H1 (cell line): ENCODE data around the gene EML4. TPM values are rescaled to one million over a fixed set of nuclear protein-coding genes. Genes with fewer than 3 reads are reported as not detected.

Source experiments
- CTCF ChIA-PET: fragments of 300-600 bp; sonication (Branson Sonifier 250); formaldehyde crosslinking; loops from one replicate; lab custom pipeline; 2021; ENCODE audit not compliant: partially characterized antibody; lab: Charles Lee
- POLR2A ChIA-PET: fragments of 300-600 bp; sonication (Branson Sonifier 250); formaldehyde crosslinking; loops from one replicate; lab custom pipeline; 2021; ENCODE audit warnings: inconsistent platforms; ENCODE audit not compliant: partially characterized antibody; lab: Charles Lee
- DNase-seq, 2 experiments: peaks; one replicate each; pipeline versions ENCODE4 v3.0.0 to v3.0.0-alpha.2; 2010 to 2022; ENCODE audit warnings: low spot score in 2 of 2, low read depth in 1 of 2, mixed read lengths in 1 of 2
- FAIRE-seq: peaks from 2 replicates; lab custom pipeline; 2011; peaks lifted over from hg19 to GRCh38; lab: Jason Lieb, UNC
- H2AFZ ChIP-seq: 2 replicates; pipeline ENCODE4 v1.8.1; 2012; ENCODE audit warnings: low read length, inconsistent platforms
- H2AK5ac ChIP-seq: 2 replicates; pipeline ENCODE4 v1.6.1; 2013; ENCODE audit warnings: low read depth, low read length
- H2BK120ac ChIP-seq: replicated peaks from 2 replicates; pipeline ENCODE3; 2013; ENCODE audit warnings: low read depth, low read length, inconsistent platforms
- H2BK12ac ChIP-seq: 2 replicates; pipeline ENCODE4 v1.6.1; 2013; ENCODE audit warnings: low read depth, low read length
- H2BK15ac ChIP-seq: 2 replicates; pipeline ENCODE4 v1.6.1; 2013; ENCODE audit warnings: low read length
- H2BK20ac ChIP-seq: 2 replicates; pipeline ENCODE4 v1.6.1; 2013; ENCODE audit warnings: low read length
- H2BK5ac ChIP-seq: 2 replicates; pipeline ENCODE4 v1.6.1; 2013; ENCODE audit warnings: low read depth, low read length
- H3K14ac ChIP-seq: 2 replicates; pipeline ENCODE4 v1.6.1; 2013; ENCODE audit warnings: inconsistent platforms; ENCODE audit not compliant: insufficient read length
- H3K18ac ChIP-seq: 2 replicates; pipeline ENCODE4 v1.6.1; 2013; ENCODE audit warnings: low read length; ENCODE audit errors: extremely low read depth
- H3K23ac ChIP-seq: 2 replicates; pipeline ENCODE4 v1.6.1; 2013; ENCODE audit warnings: inconsistent platforms; ENCODE audit not compliant: insufficient read length
- H3K23me2 ChIP-seq: 2 replicates; pipeline ENCODE4 v1.6.1; 2013; ENCODE audit warnings: low read depth, low read length
- H3K27ac ChIP-seq: 2 replicates; pipeline ENCODE4 v1.6.1; 2011; ENCODE audit warnings: low read depth, low read length, inconsistent platforms
- H3K27me3 ChIP-seq, 4 experiments: replicated peaks in 1 of 4; 1 replicate in 1 of 4; 2 replicates in 3 of 4; pipeline versions ENCODE4 v1.6.1 to v1.8.1; 2011 to 2013; ENCODE audit warnings: low read length in 3 of 4, mild to moderate bottlenecking in 3 of 4, inconsistent platforms in 2 of 4, mixed read lengths in 2 of 4, moderate library complexity in 1 of 4; ENCODE audit not compliant: control insufficient read depth in 3 of 4, insufficient read depth in 3 of 4; ENCODE audit errors: extremely low read depth in 1 of 4
- H3K36me3 ChIP-seq, 4 experiments: 2 replicates each; pipeline versions ENCODE4 v1.6.1 to v1.8.1; 2011 to 2013; ENCODE audit warnings: mild to moderate bottlenecking in 4 of 4, low read length in 3 of 4, moderate library complexity in 2 of 4, control low read depth in 1 of 4, inconsistent platforms in 1 of 4; ENCODE audit not compliant: insufficient read depth in 4 of 4, control insufficient read depth in 2 of 4
- H3K4ac ChIP-seq: replicated peaks from 2 replicates; pipeline ENCODE3; 2013; ENCODE audit warnings: low read length, low read depth, mixed read lengths, inconsistent platforms; ENCODE audit not compliant: insufficient read length
- H3K4me1 ChIP-seq, 4 experiments: replicated peaks in 1 of 4; 1 replicate in 1 of 4; 2 replicates in 3 of 4; pipeline versions ENCODE4 v1.6.1 to v1.8.1; 2011 to 2013; ENCODE audit warnings: low read length in 3 of 4, inconsistent platforms in 2 of 4, mixed read lengths in 1 of 4; ENCODE audit not compliant: insufficient read depth in 4 of 4, control insufficient read depth in 3 of 4
- H3K4me2 ChIP-seq, 2 experiments: 2 replicates each; pipeline versions ENCODE4 v1.6.1 to v1.8.1; 2011 to 2013; ENCODE audit warnings: low read depth in 2 of 2, low read length in 2 of 2, control low read depth in 1 of 2, inconsistent platforms in 1 of 2, mild to moderate bottlenecking in 1 of 2; ENCODE audit not compliant: insufficient read depth in 1 of 2
- H3K4me3 ChIP-seq, 4 experiments: fragments of 200-600, 300-600 bp in 1 of 4; sonication (generic), shearing (Covaris generic), sonication (Bioruptor Twin) in 1 of 4; 2 replicates each; pipeline versions ENCODE4 v1.5.1 to v1.8.1; 2011 to 2016; ENCODE audit warnings: low read length in 4 of 4, low read depth in 3 of 4, control low read depth in 2 of 4, inconsistent platforms in 2 of 4, mild to moderate bottlenecking in 2 of 4, mixed read lengths in 1 of 4, moderate library complexity in 1 of 4; ENCODE audit not compliant: insufficient read depth in 2 of 4; ENCODE audit errors: extremely low read depth in 1 of 4
- H3K56ac ChIP-seq: replicated peaks from 2 replicates; pipeline ENCODE3; 2013; ENCODE audit warnings: low read depth, mild to moderate bottlenecking, mixed read lengths, low read length, inconsistent platforms; ENCODE audit not compliant: insufficient read length
- H3K79me1 ChIP-seq: 2 replicates; pipeline ENCODE4 v1.6.1; 2013; ENCODE audit warnings: low read depth, low read length, control low read depth
- H3K79me2 ChIP-seq, 2 experiments: 2 replicates each; pipeline versions ENCODE4 v1.6.1 to v1.8.1; 2012 to 2013; ENCODE audit warnings: low read length in 2 of 2, mild to moderate bottlenecking in 2 of 2, inconsistent platforms in 1 of 2; ENCODE audit not compliant: insufficient read depth in 2 of 2, control insufficient read depth in 1 of 2
- H3K9ac ChIP-seq, 4 experiments: replicated peaks in 1 of 4; 1 replicate in 1 of 4; 2 replicates in 3 of 4; pipeline versions ENCODE4 v1.6.1 to v1.8.1; 2011 to 2013; ENCODE audit warnings: low read depth in 3 of 4, low read length in 3 of 4, control low read depth in 2 of 4, mild to moderate bottlenecking in 2 of 4, moderate library complexity in 2 of 4, inconsistent platforms in 1 of 4; ENCODE audit errors: extremely low read depth in 1 of 4
- H3K9me3 ChIP-seq, 2 experiments: 2 replicates each; pipeline versions ENCODE4 v1.6.1 to v1.8.1; 2012 to 2013; ENCODE audit warnings: mild to moderate bottlenecking in 2 of 2, moderate library complexity in 2 of 2, control low read depth in 1 of 2, inconsistent platforms in 1 of 2, low read depth in 1 of 2, low read length in 1 of 2, mixed read lengths in 1 of 2; ENCODE audit not compliant: insufficient read depth in 2 of 2
- H4K20me1 ChIP-seq, 2 experiments: replicated peaks in 1 of 2; 2 replicates each; pipeline versions ENCODE3 to v1.8.1; 2011 to 2013; ENCODE audit warnings: inconsistent platforms in 2 of 2, low read length in 2 of 2, mild to moderate bottlenecking in 1 of 2; ENCODE audit not compliant: insufficient read depth in 2 of 2, control insufficient read depth in 1 of 2
- H4K5ac ChIP-seq: 2 replicates; pipeline ENCODE4 v1.6.1; 2013; ENCODE audit warnings: low read length, low read depth, mixed read lengths, inconsistent platforms; ENCODE audit not compliant: insufficient read length
- H4K8ac ChIP-seq: 2 replicates; pipeline ENCODE4 v1.8.0; 2013; ENCODE audit warnings: mild to moderate bottlenecking, moderate library complexity, low read length, inconsistent platforms; ENCODE audit not compliant: insufficient read depth; ENCODE audit errors: extremely low read depth
- H4K91ac ChIP-seq: replicated peaks from 2 replicates; pipeline ENCODE3; 2013; ENCODE audit warnings: low read length, mixed read lengths, inconsistent platforms; ENCODE audit not compliant: insufficient read length
- CBX5 ChIP-seq: fragments of 300-800, 300-1000 bp; sonication (generic); IDR thresholded peaks from 2 replicates; pipeline ENCODE4 v1.7.1; 2016; ENCODE audit warnings: antibody characterized with exemption, low read length, low read depth
- KDM5A ChIP-seq: fragments of 200-600 bp; IDR thresholded peaks from 2 replicates; pipeline ENCODE4 v1.7.1; 2012; ENCODE audit warnings: mild to moderate bottlenecking, low read length, inconsistent platforms, mixed read lengths
- POU5F1 ChIP-seq: IDR thresholded peaks from 2 replicates; pipeline ENCODE4 v1.6.1; 2011; ENCODE audit warnings: low read depth, mild to moderate bottlenecking, low read length, moderate library complexity
- WGBS, 2 experiments: shearing (Covaris generic) in 1 of 2; methylation state at CpG; one replicate each; pipeline versions ENCODE4 v1.1.6 to v1.1.7; 2013 to 2015; ENCODE audit warnings: low lambda C conversion rate in 2 of 2, mixed read lengths in 2 of 2, inconsistent platforms in 1 of 2, low coverage in 1 of 2, missing lambda C conversion rate in 1 of 2; ENCODE audit not compliant: insufficient replicate concordance in 2 of 2, insufficient coverage in 1 of 2, insufficient read length in 1 of 2; ENCODE audit errors: extremely low coverage in 1 of 2, missing lambda C conversion rate in 1 of 2; 5-methylcytosine and 5-hydroxymethylcytosine counted together
- polyA plus RNA-seq, 7 experiments: library from polyadenylated mRNA; depleted of rRNA in 3 of 7; stranded (reverse) in 5 of 7; unstranded in 2 of 7; fragments of >200 nt in 5 of 7; fragments of 200-250 nt in 2 of 7; gene quantifications; 1 replicate in 5 of 7; 2 replicates in 1 of 7; 4 replicates in 1 of 7; pipeline versions ENCODE4 v1.2.1 to v1.2.3, GENCODE V29; 2011 to 2013; ENCODE audit warnings: missing spikeins in 2 of 7, mixed read lengths in 2 of 7
- total RNA-seq: library from RNA; stranded (reverse); fragmentation: NEBNext Ultra II Directional; extraction: Animal tissue kit (Norgen Biotek cat#: 25700); gene quantifications from 2 replicates; pipeline ENCODE4 v1.2.1, GENCODE V29; 2021

EML4 gene
- total and polyA plus RNA-seq, 2 of the 8 experiments (the other 6 are each of a cell fraction or from before 2014, with no cell fraction given), result 50.1 to 104 TPM

DNA sequence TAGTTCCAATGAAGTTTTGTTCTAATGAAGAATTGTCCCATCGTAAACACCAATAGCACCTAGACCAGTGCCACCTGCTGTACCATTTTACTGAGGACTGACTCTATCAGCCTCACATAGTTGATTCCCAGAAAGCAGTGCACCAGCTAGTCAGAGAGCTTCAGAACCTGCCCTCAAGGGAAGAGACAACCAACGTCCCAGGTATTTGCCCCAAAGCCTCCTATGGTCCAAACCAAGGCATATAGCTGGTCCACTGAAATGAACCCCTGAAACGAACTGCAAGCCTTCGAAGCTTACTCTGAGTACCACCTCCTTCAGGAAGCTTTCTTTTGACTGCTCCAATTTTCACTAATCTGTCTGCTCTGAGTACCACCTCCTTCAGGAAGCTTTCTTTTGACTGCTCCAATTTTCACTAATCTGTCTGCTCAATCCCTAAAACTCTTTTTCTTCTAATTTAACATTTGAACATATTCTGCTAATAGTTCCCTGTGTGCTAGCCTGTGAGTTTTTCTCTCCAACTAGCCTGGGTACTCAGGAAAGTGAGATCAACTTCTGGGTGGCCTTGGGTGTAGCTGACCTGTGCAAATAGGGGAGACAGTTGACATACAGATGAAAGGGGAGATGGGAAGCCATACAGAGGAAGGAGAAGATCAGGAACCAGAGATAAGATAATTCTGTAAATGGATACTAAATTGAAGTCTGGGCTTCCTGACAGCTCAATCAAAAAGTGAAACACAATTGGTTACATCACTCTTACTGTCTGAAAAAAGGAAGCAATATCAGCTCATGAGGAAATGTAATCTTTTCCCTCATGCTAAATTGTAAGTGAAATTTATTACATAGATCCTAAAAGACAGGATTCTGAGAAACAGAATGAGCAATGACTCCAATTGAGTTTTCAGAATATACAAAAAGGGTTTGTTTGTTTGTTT, 33.5 kb upstream of the EML4 start:
- H3K27ac ChIP-seq, result no peak overlapping the region
- CTCF ChIA-PET, result interaction anchor here (0.7 to 2.3 kb wide), 8 partner anchors 9 to 188 kb away, joined by 3 to 9 read pairs (median 4); no protein-coding TSS in a partner anchor

More for the DNA sequence above, 33.5 kb upstream of the EML4 start:
- H3K56ac ChIP-seq, result no peak overlapping the region
- no peak overlapping the region for H2BK120ac ChIP-seq
- no peak overlapping the region for H3K9ac ChIP-seq
- H2BK5ac ChIP-seq, result no peak overlapping the region
- TF ChIP-seq KDM5A (no peak), CBX5 (no peak), POU5F1 (no peak)
- no peak overlapping the region for H3K14ac ChIP-seq
- no peaks in the 10 kb centered on the region for H3K9me3 ChIP-seq
- no peaks in the 10 kb centered on the region for H3K36me3 ChIP-seq
- no peak overlapping the region for H2AFZ ChIP-seq
- no peak overlapping the region for H4K5ac ChIP-seq
- H3K4me3 ChIP-seq, result no peak overlapping the region
- no peak overlapping the region for H4K91ac ChIP-seq
- H3K23me2 ChIP-seq, result no peaks in the 10 kb centered on the region
- H3K79me1 ChIP-seq, result no peaks in the 10 kb centered on the region
- H2BK12ac ChIP-seq, result no peak overlapping the region
- H4K8ac ChIP-seq, result no peak overlapping the region
- H2BK15ac ChIP-seq, result no peak overlapping the region
- H3K23ac ChIP-seq, result no peak overlapping the region
- FAIRE-seq, result no peak
- no peak for DNase-seq
- no peak overlapping the region for H3K4me2 ChIP-seq
- H3K18ac ChIP-seq, result no peak overlapping the region
- H3K4ac ChIP-seq, result no peak overlapping the region
- no peaks in the 10 kb centered on the region for H3K27me3 ChIP-seq
- H3K79me2 ChIP-seq, result no peaks in the 10 kb centered on the region
- peaks cover 0 to 16% (median 11%) of the 10 kb centered on the region in 4 experiments; a peak in 6 of 7 replicates for H3K4me1 ChIP-seq
- H2BK20ac ChIP-seq, result no peak overlapping the region
- H4K20me1 ChIP-seq, result no peaks in the 10 kb centered on the region
- WGBS, 2 experiments, result 78% methylated on average over 4 of the region's 4 CpGs; no CpG with 5 or more reads in 1 of the 2 experiments
- H2AK5ac ChIP-seq, result no peak overlapping the region
- POLR2A ChIA-PET, result interaction anchor here (0.8 kb wide), 1 partner anchor 11 kb away, joined by 3 read pairs; no protein-coding TSS in a partner anchor
